K562 (cell line): ENCODE results near the gene ASPG. TPM values are rescaled to one million over a fixed set of nuclear protein-coding genes. Genes with fewer than 3 reads are reported as not detected.

Experiments
- microRNA counts: library from miRNA; unstranded; fragments of <30 nt; microRNA quantifications from one replicate; lab custom pipeline; 2016
- microRNA-seq: library from miRNA; unstranded; fragments of <30 nt; microRNA quantifications from one replicate; pipeline ENCODE4, GENCODE V29; 2018; ENCODE audit warnings: borderline microRNAs expressed
- polyA plus RNA-seq, 8 experiments: library from polyadenylated mRNA; depleted of rRNA in 4 of 8; stranded (reverse) in 5 of 8; unstranded in 3 of 8; fragments of >200 nt; fragmentation: Nextera tagmentation in 2 of 8; fragmentation: Illumina TruSeq in 1 of 8; extraction: Ambion mirVana in 2 of 8; extraction: Trizol in 1 of 8; gene quantifications; 2 replicates each; pipeline versions ENCODE4 v1.2.1 to v1.2.3, GENCODE V29; 2011 to 2014; ENCODE audit warnings: inconsistent platforms in 1 of 8, missing spikeins in 1 of 8
- small RNA-seq: library from RNA; depleted of rRNA; stranded (forward); fragments of <200 nt; gene quantifications from one replicate; pipeline ENCODE3, GENCODE V24; 2014
- total RNA-seq, 7 experiments: library from RNA; depleted of rRNA in 6 of 7; stranded (reverse); fragments of >200 nt in 6 of 7; fragmentation: Illumina TruSeq in 2 of 7; extraction: Trizol in 2 of 7; gene quantifications; 2 replicates each; pipeline versions ENCODE4 v1.2.1 to v1.2.3, GENCODE V29; 2011 to 2021; ENCODE audit warnings: low replicate concordance in 1 of 7

ASPG gene
- total and polyA plus RNA-seq, 9 of the 15 experiments (the other 6 are each of a cell fraction or from before 2014, with no cell fraction given): 0.18 TPM; not detected in 8

MicroRNA genes within 50 kb of the gene (microRNA counts, 767-probe panel; counts per million panel counts)
- not detected for microRNA hsa-miR-203 (lab: Ali Mortazavi, UCI)

Small RNA genes within 50 kb of the gene (microRNA-seq; reads per million reads assigned to microRNA genes)
- gene MIR203A: not detected
- gene MIR203B: not detected

Small RNA genes within 50 kb of the gene (small RNA-seq; reads per million reads assigned to genes)
- gene MIR203A: not detected

Other genes starting within 250 kb of the ASPG start
- gene PPP1R13B, start 238.1 kb upstream of the ASPG start, total RNA-seq (2014; rRNA removed): 0.14 and 0.61 TPM in 2 replicates
- 0.16 and 0.22 TPM in 2 replicates for gene PPP1R13B, start 238.1 kb upstream of the ASPG start, total RNA-seq (2014; rRNA removed; fragmentation: Illumina TruSeq; extraction: Trizol)
- 0.11 and 0.30 TPM in 2 replicates for gene PPP1R13B, start 238.1 kb upstream of the ASPG start, total RNA-seq (2015; rRNA removed; fragmentation: Illumina TruSeq; extraction: Trizol)
- 1.1 and 1.7 TPM in 2 replicates for gene PPP1R13B, start 238.1 kb upstream of the ASPG start, total RNA-seq (2021)
- 0.18 and 0.26 TPM in 2 replicates for gene PPP1R13B, start 238.1 kb upstream of the ASPG start, polyA plus RNA-seq (2011; rRNA removed)
- 0.15 and 0.46 TPM in 2 replicates for gene PPP1R13B, start 238.1 kb upstream of the ASPG start, polyA plus RNA-seq (2014; fragmentation: Illumina TruSeq; extraction: Trizol)
- under 1 TPM; 0.03 TPM for gene PPP1R13B, start 238.1 kb upstream of the ASPG start, polyA plus RNA-seq (2014; fragmentation: Nextera tagmentation; extraction: Ambion mirVana)
- 0.08 and 0.48 TPM in 2 replicates for gene PPP1R13B, start 238.1 kb upstream of the ASPG start, polyA plus RNA-seq (2014; rRNA removed)
- not detected in 2 replicates for gene TDRD9, start 157.2 kb upstream of the ASPG start, total RNA-seq (2014; rRNA removed)
- not detected in 2 replicates for gene TDRD9, start 157.2 kb upstream of the ASPG start, total RNA-seq (2014; rRNA removed; fragmentation: Illumina TruSeq; extraction: Trizol)
- not detected in 2 replicates for gene TDRD9, start 157.2 kb upstream of the ASPG start, total RNA-seq (2015; rRNA removed; fragmentation: Illumina TruSeq; extraction: Trizol)
- gene TDRD9, start 157.2 kb upstream of the ASPG start, total RNA-seq (2021): not detected in 2 replicates
- gene TDRD9, start 157.2 kb upstream of the ASPG start, polyA plus RNA-seq (2011; rRNA removed): not detected in 2 replicates
- gene TDRD9, start 157.2 kb upstream of the ASPG start, polyA plus RNA-seq (2014; fragmentation: Illumina TruSeq; extraction: Trizol): 0.04 TPM in 1 of 2 replicates, not detected in the other
- gene TDRD9, start 157.2 kb upstream of the ASPG start, polyA plus RNA-seq (2014; fragmentation: Nextera tagmentation; extraction: Ambion mirVana): under 1 TPM; 0.04 to 0.14 TPM
- gene TDRD9, start 157.2 kb upstream of the ASPG start, polyA plus RNA-seq (2014; rRNA removed): 0.04 and 0.09 TPM in 2 replicates
- gene RD3L, start 143.2 kb upstream of the ASPG start, total RNA-seq (2014; rRNA removed): 0.14 TPM in 1 of 2 replicates, not detected in the other
- gene RD3L, start 143.2 kb upstream of the ASPG start, total RNA-seq (2014; rRNA removed; fragmentation: Illumina TruSeq; extraction: Trizol): not detected in 2 replicates
- not detected in 2 replicates for gene RD3L, start 143.2 kb upstream of the ASPG start, total RNA-seq (2015; rRNA removed; fragmentation: Illumina TruSeq; extraction: Trizol)
- not detected in 2 replicates for gene RD3L, start 143.2 kb upstream of the ASPG start, total RNA-seq (2021)
- not detected in 2 replicates for gene RD3L, start 143.2 kb upstream of the ASPG start, polyA plus RNA-seq (2011; rRNA removed)
- not detected in 2 replicates for gene RD3L, start 143.2 kb upstream of the ASPG start, polyA plus RNA-seq (2014; fragmentation: Illumina TruSeq; extraction: Trizol)
- not detected for gene RD3L, start 143.2 kb upstream of the ASPG start, polyA plus RNA-seq (2014; fragmentation: Nextera tagmentation; extraction: Ambion mirVana)
- not detected in 2 replicates for gene RD3L, start 143.2 kb upstream of the ASPG start, polyA plus RNA-seq (2014; rRNA removed)
- not detected in 2 replicates for gene KIF26A, start 52.9 kb downstream of the ASPG start, total RNA-seq (2014; rRNA removed)
- gene KIF26A, start 52.9 kb downstream of the ASPG start, total RNA-seq (2014; rRNA removed; fragmentation: Illumina TruSeq; extraction: Trizol): not detected in 2 replicates
- gene KIF26A, start 52.9 kb downstream of the ASPG start, total RNA-seq (2015; rRNA removed; fragmentation: Illumina TruSeq; extraction: Trizol): not detected in 2 replicates
- 0.02 and 0.04 TPM in 2 replicates for gene KIF26A, start 52.9 kb downstream of the ASPG start, total RNA-seq (2021)
- gene KIF26A, start 52.9 kb downstream of the ASPG start, polyA plus RNA-seq (2011; rRNA removed): not detected in 2 replicates
- not detected in 2 replicates for gene KIF26A, start 52.9 kb downstream of the ASPG start, polyA plus RNA-seq (2014; fragmentation: Illumina TruSeq; extraction: Trizol)
- not detected for gene KIF26A, start 52.9 kb downstream of the ASPG start, polyA plus RNA-seq (2014; fragmentation: Nextera tagmentation; extraction: Ambion mirVana)
- not detected in 2 replicates for gene KIF26A, start 52.9 kb downstream of the ASPG start, polyA plus RNA-seq (2014; rRNA removed)